Ovary (tissue), 9 donors: Measurements from ENCODE around the gene SLC22A2. TPM values are rescaled to one million over a fixed set of nuclear protein-coding genes. Genes with fewer than 3 reads are reported as not detected.

Source experiments
- DNase-seq, 5 donors: peaks; one replicate each; pipeline ENCODE4 v3.0.0-alpha.2; 2019 to 2020
- H3K27ac ChIP-seq, 2 donors: fragments of 200-600 bp; one replicate each; pipeline versions ENCODE4 v1.5.1 to v1.8.0; 2019 to 2022
- H3K27me3 ChIP-seq: fragments of 200-600 bp; one replicate; pipeline ENCODE4 v1.8.0; 2022
- H3K36me3 ChIP-seq: fragments of 200-600 bp; sonication (generic); one replicate; pipeline ENCODE4 v1.5.1; 2019
- H3K4me1 ChIP-seq: one replicate; pipeline ENCODE4 v1.8.1; 2013; ENCODE audit warnings: mild to moderate bottlenecking, moderate library complexity; ENCODE audit not compliant: insufficient read depth
- H3K4me3 ChIP-seq: fragments of 200-600 bp; sonication (generic); one replicate; pipeline ENCODE4 v1.5.1; 2017
- H3K9me3 ChIP-seq, 2 donors: fragments of 200-600 bp in 1 of 2; sonication (generic) in 1 of 2; one replicate each; pipeline versions ENCODE4 v1.5.1 to v1.8.1; 2013 to 2019; ENCODE audit warnings: mild to moderate bottlenecking in 1 of 2, moderate library complexity in 1 of 2
- EP300 ChIP-seq: sonication (generic); formaldehyde crosslinking; IDR thresholded peaks from one replicate; pipeline ENCODE4 v1.6.1; 2017; ENCODE audit warnings: antibody characterized with exemption
- POLR2A ChIP-seq: fragments of 450-650 bp; IDR thresholded peaks from one replicate; pipeline ENCODE4 v1.6.1; 2017; ENCODE audit warnings: antibody characterized with exemption, mild to moderate bottlenecking, moderate library complexity
- WGBS, 3 donors: extraction: QIAGEN DNeasy Blood & Tissue Kit in 1 of 3; methylation state at CpG; one replicate each; pipeline versions ENCODE4 v1.1.5 to v1.1.7; 2013 to 2017; 5-methylcytosine and 5-hydroxymethylcytosine counted together
- intact Hi-C, 4 donors: fragments of 100-400 bp; cut with DNase I; formaldehyde crosslinking; loops; one replicate each; pipeline versions ENCODE4 v1.11.0 to v1.15.1; 2022 to 2023
- polyA plus RNA-seq, 2 donors: library from polyadenylated mRNA; stranded (reverse); fragments of 200-250 nt in 1 of 2; fragments of 350-450 nt in 1 of 2; fragmentation: Illumina TruSeq in 1 of 2; extraction: RNeasy Lipid Tissue Mini Kit (QIAGEN cat#74804) in 1 of 2; gene quantifications; one replicate each; pipeline ENCODE4 v1.2.3, GENCODE V29; 2013 to 2014
- total RNA-seq, 7 donors: library from RNA; depleted of rRNA in 2 of 7; stranded (reverse); fragments of >200 nt in 2 of 7; fragmentation: NEBNext Ultra II Directional in 3 of 7; extraction: Animal tissue kit (Norgen Biotek cat#: 25700) in 3 of 7; gene quantifications; one replicate each; pipeline versions ENCODE4 v1.1.0 to v1.2.4, GENCODE V29; 2016 to 2023
- TF ChIP-seq, protein P1 (sequence below), 3 donors: fragments of 450-650 bp in 2 of 3; fragments of 200-600 bp in 1 of 3; IDR thresholded peaks; one replicate each; pipeline versions ENCODE4 v1.5.1 to v1.8.0; 2016 to 2022; ENCODE audit warnings: antibody characterized with exemption in 3 of 3, mild to moderate bottlenecking in 1 of 3
- donor health status: DM: no; HTN: no; CAD: no; lungs with moderate emphysema.
- donor health status: DM: no; HTN: no; CAD: no.
- donor health status: Bipolar disorder and iron deficiency.
- donor health status: DM: yes; HTN: yes; CAD: no.
- donor health status: DM: no; HTN: no; CAD: no.
- donor health status: DM: yes; HTN: yes; CAD: no.

Gene SLC22A2
- total and polyA plus RNA-seq, 9 donors: 0.10 to 0.20 (median 0.16) TPM; not detected in 6

DNA sequence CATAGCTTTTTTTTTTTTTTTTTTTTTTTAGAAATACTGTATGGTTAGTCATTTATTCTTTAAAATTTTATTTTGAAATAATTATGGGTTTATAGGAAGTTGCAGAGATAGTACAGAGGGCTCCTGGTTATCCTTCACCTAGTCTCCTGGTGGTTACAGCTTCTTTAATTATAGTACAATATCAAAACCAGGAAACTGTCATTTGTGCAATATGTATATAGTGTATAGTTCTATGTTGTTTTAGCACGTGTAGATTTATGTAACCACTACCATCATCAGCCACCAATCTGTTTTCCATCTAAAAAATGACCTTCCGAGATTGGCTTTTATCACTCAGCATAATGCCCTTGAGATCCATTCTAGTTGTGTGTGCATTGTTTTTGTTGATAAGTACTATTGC is 54.7 kb downstream of the SLC22A2 start:
- no peak for DNase-seq
- no peak for TF ChIP-seq EP300
- Histone ChIP-seq H3K36me3 (no peaks in the 10 kb centered on the region), H3K4me1 (peaks cover 2% of the 10 kb centered on the region), H3K4me3 (no peak overlapping the region), H3K9me3 (peaks cover 0 to 3% of the 10 kb centered on the region in 2 donors), H3K27me3 (no peaks in the 10 kb centered on the region), H3K27ac (no peak overlapping the region)
- intact Hi-C loops: no loop called here
- 86 to 92% (median 91%) methylated on average over 2 of the region's 2 CpGs for WGBS, 3 donors

DNA sequence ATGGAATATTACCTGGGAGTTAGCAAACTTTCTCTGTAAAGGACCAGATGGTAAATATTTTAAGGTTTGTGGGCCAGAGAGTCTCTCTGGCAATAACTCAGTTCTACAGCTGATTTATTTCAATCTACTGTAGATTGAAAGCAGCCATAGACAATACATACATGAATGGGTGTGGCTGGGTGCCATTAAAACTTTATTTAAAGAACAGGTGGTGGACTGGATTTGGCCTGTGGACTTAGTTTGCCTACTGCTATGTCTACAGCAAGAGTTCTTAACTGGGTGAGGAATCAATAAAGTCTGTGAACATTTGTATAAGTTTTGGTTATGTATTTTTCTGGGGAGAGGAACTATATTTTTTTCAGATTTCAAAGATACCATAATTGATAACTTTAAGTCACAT is 55.1 kb downstream of the SLC22A2 start:
- H3K27ac ChIP-seq: no peak overlapping the region
- TF ChIP-seq, protein P1, sequence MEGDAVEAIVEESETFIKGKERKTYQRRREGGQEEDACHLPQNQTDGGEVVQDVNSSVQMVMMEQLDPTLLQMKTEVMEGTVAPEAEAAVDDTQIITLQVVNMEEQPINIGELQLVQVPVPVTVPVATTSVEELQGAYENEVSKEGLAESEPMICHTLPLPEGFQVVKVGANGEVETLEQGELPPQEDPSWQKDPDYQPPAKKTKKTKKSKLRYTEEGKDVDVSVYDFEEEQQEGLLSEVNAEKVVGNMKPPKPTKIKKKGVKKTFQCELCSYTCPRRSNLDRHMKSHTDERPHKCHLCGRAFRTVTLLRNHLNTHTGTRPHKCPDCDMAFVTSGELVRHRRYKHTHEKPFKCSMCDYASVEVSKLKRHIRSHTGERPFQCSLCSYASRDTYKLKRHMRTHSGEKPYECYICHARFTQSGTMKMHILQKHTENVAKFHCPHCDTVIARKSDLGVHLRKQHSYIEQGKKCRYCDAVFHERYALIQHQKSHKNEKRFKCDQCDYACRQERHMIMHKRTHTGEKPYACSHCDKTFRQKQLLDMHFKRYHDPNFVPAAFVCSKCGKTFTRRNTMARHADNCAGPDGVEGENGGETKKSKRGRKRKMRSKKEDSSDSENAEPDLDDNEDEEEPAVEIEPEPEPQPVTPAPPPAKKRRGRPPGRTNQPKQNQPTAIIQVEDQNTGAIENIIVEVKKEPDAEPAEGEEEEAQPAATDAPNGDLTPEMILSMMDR (IDR thresholded peaks at IDR 0.05): no peak
- TF ChIP-seq POLR2A (no peak), EP300 (no peak)
- no peak overlapping the region for H3K4me3 ChIP-seq
- H3K36me3 ChIP-seq: no peaks in the 10 kb centered on the region
- peaks cover 2% of the 10 kb centered on the region for H3K4me1 ChIP-seq
- intact Hi-C loops: no loop called here
- no peaks in the 10 kb centered on the region for H3K27me3 ChIP-seq
- DNase-seq: no peak
- peaks cover 0 to 3% of the 10 kb centered on the region in 2 donors for H3K9me3 ChIP-seq

DNA sequence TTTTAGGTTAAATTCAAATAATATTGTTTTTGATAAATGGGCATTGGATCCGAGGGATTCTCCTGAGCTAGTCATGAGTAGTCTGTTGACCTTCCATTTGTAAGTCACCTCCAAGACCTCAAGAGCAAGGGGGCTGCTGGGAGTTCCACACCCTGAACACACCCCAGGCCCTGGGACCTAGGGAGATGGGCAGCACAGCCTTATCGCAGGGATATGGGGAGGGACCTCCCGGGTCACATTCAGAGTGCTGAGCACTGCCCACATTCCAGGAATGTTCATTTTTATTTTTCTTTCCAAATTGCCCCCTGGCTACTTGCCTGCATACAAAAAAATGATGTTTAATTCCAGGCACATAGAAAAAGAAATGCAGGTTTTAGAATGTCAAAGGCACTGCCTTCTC is 55.5 kb downstream of the SLC22A2 start:
- peaks cover 0 to 3% of the 10 kb centered on the region in 2 donors for H3K9me3 ChIP-seq
- intact Hi-C loops: no loop called here
- H3K4me1 ChIP-seq: peaks cover 2% of the 10 kb centered on the region
- DNase-seq: no peak
- H3K27ac ChIP-seq: no peak overlapping the region
- H3K27me3 ChIP-seq: no peaks in the 10 kb centered on the region
- no peaks in the 10 kb centered on the region for H3K36me3 ChIP-seq
- TF ChIP-seq, protein P1 (IDR thresholded peaks at IDR 0.05): no peak
- TF ChIP-seq POLR2A (no peak), EP300 (no peak)
- 29 to 48% (median 44%) methylated on average over 3 of the region's 3 CpGs for WGBS, 3 donors
- no peak overlapping the region for H3K4me3 ChIP-seq

DNA sequence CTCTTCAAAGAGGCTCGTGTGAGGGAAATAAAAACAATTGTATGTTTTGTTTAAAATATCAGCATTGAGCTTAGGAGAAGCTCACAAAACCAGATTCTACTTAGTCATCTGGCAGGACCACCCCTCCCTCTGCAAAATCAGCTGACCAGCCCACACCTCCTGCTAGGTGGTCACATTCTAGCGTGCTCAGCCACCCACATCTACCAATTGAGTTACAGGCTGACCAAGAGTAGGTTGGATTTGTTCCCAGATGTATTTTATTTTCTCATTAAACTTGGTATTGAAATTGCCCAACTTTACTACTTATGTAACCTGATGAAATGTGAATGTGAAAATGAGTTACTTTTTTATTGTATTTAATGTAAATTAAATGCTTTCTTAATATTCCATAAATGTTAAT is 56.2 kb downstream of the SLC22A2 start:
- Histone ChIP-seq H3K4me3 (no peak overlapping the region), H3K27ac (no peak overlapping the region), H3K9me3 (no peaks in the 10 kb centered on the region), H3K36me3 (no peaks in the 10 kb centered on the region), H3K4me1 (peaks cover 2% of the 10 kb centered on the region), H3K27me3 (no peaks in the 10 kb centered on the region)
- TF ChIP-seq EP300: no peak
- no peak for TF ChIP-seq POLR2A
- TF ChIP-seq, protein P1 (IDR thresholded peaks at IDR 0.05): no peak
- DNase-seq: no peak
- WGBS, 3 donors: 36 to 39% (median 37%) methylated on average over 2 of the region's 2 CpGs
- intact Hi-C loops: no loop called here

DNA sequence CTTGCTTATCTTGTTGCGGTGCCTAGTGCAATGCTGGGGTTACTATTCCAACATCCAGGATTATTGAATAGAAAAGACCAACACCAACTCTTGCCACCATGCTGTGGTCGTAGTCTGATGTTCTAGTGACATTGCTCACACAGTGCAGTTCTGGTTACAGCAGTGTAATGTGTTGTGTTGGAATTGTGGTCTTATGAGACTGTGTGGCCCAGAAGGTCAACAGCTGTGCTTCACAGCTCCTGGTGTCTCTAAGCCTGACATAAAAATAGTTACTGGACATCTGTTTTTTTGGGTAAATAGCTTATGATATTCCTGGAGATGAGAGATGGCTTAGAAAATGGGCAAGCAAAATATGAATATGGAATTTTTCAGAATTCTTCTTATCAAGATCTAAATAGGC is 57.6 kb downstream of the SLC22A2 start:
- TF ChIP-seq EP300 (no peak), POLR2A (no peak)
- TF ChIP-seq, protein P1 (IDR thresholded peaks at IDR 0.05): no peak
- Histone ChIP-seq H3K9me3 (no peaks in the 10 kb centered on the region), H3K36me3 (no peaks in the 10 kb centered on the region), H3K4me1 (peaks cover 2% of the 10 kb centered on the region), H3K27ac (no peak overlapping the region), H3K27me3 (no peaks in the 10 kb centered on the region), H3K4me3 (no peak overlapping the region)
- no peak for DNase-seq
- intact Hi-C loops: no loop called here
- 62 to 91% (median 87%) methylated on average over 2 of the region's 2 CpGs for WGBS, 3 donors
